IPS-NIHi7 (cell line): ENCODE measurements around the gene OR6P1.

Source experiments
- DNase-seq: peaks from one replicate; pipeline ENCODE4 v3.0.0; 2012; ENCODE audit warnings: mixed read lengths; ENCODE audit errors: extremely low spot score

The OR6P1 gene

GRCh38 chr1:158516966-158517365 lies 53.4 kb downstream of the OR6P1 start:
- DNase-seq = no peak
